ENCODE measurements around the gene SNRK.

The SNRK gene

GRCh38 chr3:43373560-43373928, 87.2 kb downstream of the SNRK start:
- DNase-seq = no peak

GRCh38 chr3:43378066-43378935, 92.0 kb downstream of the SNRK start:
- DNase-seq = peak; percentile 43 to 80 (median 58)

- no peak for DNase-seq
Observed at GRCh38 chr3:43379343-43379742, 93.0 kb downstream of the SNRK start.

DNA sequence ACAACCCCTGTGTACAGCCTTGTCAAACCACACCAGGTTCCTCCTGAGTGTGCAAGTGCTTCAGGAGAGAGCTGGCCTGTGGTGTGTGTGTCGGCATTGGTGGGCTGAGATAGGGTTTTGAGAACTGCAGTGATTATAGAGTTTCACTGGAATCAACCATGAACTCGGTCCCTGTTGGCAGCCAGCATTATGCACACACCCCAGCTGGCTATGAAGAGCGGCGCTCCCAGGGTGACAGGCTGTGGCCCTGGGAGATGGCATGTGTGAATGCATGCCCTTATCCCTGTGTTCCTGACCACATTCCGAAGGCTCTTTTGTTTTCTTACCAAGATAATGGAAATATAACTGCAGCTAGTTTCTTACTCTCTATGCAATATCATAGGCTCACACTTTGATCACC, 101.8 kb downstream of the SNRK start:
- DNase-seq = no peak

- peak in 1 of 6 experiments; percentile 34 for DNase-seq
Observed at GRCh38 chr3:43388915-43389314, 102.6 kb downstream of the SNRK start.

DNA sequence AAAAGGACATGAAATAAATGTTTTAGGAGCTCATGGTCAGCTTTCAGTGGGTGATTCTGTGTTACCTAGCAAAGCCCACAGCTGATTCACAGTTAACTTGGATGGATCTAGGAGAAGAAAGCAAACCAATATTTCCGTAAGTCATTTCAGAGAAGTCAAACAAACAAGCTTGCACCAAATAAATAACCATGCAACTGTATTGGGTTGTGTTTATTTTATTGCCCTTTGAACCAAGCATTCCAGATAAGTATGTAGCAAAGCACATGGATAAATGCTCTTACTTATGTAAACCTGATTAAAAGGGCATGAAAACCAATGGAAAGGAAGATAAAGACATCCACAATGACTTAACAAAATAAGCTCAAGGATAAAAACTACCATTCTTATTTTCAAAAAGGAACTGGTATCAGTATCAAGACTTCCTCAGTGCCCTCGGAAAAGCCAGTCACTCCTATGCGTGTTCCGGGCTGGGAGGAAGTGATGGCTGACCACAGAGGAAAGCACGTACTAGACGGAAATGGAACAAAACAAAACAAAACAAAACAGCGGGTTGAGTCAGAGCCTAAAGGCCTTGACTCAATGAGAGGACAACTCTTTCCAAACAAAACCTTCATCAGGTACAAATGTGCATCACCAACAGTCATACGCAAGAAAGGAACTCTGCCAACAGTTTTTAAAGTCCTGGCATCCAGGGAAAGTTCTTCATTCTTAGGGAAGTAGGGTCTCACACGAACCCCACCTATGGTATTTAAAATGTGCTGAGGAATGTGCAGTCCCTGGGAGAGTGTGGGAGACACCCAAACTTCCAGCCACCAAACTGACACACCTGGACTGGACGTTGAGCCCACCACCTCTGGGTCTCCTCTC, 103.3 kb downstream of the SNRK start:
- peak; percentile 39 to 85 (median 69) for DNase-seq

GRCh38 chr3:43390255-43390588, 103.9 kb downstream of the SNRK start:
- peak in 1 of 6 experiments; percentile 14 for DNase-seq

DNA sequence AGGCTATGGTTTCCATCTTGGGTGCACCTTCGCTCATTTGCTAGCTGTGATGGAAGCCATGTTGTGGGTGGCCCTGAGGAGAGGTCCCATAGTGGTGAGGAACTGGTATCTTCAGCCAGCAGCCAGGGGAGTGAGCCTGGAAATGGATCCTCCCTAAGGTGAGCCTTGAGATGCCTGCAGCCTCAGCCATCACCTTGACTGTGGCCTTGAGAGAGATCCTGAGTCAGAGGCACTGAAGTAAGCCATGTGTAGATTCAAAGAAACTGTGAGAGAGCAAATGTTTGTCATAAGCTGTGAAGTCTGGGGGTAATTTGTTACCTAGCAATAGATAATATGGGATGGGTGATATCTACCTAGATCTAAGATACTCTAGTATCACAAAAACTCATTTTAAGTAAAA, 105.3 kb downstream of the SNRK start:
- no peak for DNase-seq

- no peak for DNase-seq
Observed at GRCh38 chr3:43394041-43394554, 107.8 kb downstream of the SNRK start.

DNA sequence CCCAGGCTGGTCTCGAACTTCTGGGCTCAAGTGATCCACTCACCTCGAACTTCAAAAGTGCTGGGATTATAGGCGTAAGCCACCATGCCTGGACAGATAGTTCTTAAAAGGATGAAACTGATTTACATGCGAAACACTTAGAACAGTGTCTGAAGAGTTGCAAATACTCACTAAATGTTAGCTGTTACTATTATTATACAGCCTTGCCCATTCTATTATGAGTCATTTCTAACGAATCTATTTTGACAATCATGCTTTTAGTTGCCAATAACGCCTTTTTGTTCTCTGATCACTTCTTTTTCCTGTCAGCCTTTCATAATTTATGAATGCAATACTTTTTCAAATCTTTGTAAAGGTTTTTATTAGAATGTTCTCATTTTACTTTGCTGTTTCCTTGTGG, 112.7 kb downstream of the SNRK start:
- no peak for DNase-seq

DNA sequence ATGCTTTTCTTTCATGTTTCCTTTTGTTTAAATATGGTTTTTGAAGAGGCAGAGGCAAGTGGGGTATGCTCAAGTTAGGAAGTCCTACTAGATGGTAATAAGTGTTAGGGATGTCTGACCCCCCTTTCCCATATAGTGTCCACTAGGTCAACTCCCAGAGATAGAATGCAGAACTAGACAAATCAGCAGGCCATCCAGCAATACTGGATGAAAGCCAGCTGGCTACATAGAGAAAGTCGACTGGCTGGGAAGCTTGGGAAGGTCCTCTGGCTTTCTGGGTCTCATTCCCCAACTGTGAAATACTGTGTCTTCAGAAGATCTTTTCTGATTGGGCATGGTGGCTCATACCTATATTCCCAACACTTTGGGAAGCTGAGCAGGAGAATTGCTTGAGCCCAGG, 113.8 kb downstream of the SNRK start:
- no peak for DNase-seq
